Medulla oblongata (tissue), 1 donor: Measurements from ENCODE around the gene PTPRU.
A peak's percentile ranks its signal among the peaks of the same experiment; 100 is the strongest.

Experiments used
- DNase-seq: peaks from one replicate; pipeline ENCODE4 v3.0.0-alpha.2; 2015; ENCODE audit errors: extremely low spot score

The PTPRU gene

DNA sequence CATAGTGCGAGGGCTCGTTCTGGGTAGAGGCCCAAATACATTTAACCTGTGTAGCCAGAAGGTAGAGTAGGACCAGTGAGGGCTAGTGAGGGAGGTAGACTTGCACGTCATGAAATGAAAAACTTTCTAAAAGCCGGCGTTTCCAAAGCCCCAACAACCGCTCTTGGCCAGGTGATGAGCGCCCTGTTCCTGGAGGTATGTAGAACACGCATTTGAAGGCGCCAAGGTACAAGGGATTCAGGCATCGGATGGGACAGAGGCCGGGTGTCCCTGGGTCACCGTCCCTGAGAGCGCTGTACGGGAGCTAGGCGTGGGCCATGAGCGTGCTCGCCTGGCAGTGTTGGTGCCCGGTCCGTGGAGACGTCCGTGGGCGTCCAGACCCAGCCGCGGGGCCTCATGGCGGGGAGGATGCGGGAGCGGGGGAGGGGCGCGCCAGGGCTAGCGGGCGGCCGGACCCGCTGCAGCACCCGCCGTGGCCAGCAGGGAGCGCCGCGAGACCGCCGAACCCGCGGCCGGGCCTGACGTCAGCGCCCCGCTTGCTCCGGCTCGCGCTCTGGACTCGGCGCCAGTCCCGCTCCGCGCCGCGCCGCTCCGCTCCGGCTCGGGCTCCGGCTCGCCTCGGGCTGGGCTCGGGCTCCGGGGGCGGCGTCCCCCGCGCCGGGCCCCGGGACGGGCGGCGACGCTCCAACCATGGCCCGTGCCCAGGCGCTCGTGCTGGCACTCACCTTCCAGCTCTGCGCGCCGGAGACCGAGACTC, at the start of gene PTPRU:
PTPRU (plus strand) TSS at position 568 of the 757 bp plus-strand sequence; CDS start at position 691, 123 bp downstream.
- DNase-seq: peak; percentile 71

DNA sequence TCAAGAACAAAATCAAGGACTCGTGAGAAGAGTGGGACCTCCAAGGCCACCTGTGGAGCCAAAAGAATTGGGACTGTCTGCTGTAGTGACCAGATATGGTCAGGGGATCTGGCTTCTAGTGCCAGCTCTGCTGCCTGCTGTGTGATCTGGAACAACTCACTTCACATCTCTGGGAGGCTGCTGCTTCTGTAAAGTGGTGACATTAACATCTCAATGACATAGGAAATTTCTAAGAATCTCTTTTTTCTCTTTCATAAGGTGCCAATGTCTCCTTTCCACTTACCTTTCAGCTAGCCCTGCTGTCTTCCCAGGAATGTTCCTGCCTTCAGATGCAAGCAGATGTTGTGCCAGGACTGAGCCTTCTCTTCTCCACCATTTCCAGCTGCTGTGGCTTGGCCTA, 49.6 kb upstream of the PTPRU start:
- DNase-seq: no peak

DNA sequence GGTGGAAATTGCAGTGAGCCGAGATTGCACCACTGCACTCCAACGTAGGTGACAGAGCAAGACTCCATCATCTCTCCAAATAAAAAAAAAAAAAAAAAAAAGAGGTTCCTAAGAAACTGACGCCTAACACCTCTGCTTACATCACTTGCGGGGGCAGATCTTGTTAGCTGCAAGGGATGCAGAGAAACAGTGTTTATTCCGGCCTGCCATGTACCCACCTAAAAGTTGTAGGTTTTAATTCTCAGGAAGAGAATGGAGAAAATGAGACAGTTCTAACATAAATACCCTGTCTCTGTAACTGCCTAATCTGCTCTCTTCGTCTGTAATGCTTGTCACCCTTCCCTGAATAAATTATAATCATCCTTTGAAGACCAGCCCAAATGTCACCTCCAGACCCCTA, 45.6 kb upstream of the PTPRU start:
- DNase-seq: no peak

DNA sequence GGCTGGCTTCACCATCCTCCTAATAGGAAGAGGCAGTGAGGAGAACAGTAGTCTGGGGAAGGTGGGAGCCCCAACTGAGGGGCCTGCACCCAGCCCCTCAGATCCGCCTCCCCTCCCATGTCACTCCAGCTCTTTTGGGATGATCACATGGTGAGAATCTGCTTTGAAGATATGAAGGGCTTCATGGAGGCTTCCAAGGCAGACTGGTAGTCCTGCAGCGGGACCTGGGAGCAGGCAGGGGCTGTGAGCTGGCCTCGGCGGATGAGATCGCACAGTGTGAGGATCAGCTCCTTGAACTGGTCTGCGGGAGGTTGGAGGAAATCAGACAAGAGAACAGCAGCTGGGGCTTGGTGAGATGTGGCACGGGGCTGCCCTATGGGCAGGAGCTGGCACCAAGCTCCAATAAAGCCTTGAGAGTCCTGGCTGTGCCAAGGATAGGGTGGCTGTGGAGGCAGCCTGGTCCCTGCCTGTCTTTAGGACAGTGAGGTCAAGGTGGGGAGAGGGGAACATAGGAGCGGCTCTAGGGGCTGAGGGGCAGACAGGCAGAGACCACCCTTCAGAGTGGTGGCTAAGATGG, 42.4 kb upstream of the PTPRU start:
- DNase-seq: no peak

DNA sequence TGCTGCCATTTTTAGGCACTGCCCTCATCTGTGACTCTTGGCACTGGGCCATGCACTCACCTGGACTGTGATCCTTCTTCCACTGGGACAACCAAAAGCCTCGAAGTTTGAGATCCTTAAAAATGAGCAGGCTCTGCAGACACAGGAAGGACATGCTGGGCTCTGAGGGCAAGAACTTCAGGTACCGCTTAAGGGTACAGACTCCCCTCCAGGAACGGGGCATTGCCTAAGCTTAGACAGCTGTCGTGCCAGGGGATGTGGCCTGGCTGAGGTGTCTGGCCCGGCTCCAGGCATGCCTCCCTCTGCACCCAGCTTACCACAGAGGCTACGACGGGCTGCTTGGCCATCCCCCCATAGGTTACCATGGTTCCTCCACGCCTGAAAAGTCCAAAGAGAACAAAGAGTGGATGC, 40.4 kb upstream of the PTPRU start:
- DNase-seq: no peak

DNA sequence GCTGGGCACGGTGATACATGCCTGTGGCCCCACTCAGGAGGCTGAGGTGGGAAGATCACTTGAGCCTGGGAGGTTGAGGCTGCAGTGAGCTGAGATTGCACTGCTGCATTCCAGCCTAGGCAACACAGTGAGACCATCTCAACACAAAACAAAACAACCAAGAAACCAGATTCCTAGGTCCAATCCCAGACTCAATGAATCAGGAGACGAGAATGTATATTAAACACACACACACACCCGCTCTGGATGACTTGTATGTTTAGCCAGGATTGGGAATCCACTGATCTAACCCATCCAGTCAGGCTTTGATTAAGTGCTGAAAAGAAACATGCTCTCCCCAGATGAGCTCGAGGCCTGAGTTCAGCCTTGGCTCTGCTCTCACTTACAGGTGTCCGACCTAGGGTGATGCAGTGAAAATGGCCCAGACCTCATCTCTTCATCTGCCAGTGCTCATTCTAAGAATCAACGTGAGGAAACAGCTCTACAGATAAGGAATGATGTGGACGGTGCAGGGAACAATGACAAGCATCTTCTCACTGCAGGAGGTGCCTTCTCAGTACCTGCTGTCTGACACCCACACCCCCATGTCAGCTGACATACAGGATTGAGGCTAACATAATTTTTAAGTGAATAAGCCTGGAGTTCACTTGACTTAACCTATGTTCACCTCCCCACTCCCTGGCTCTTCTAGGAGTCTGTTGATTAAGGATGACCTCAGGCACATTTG, 39.3 kb upstream of the PTPRU start:
- DNase-seq: no peak

DNA sequence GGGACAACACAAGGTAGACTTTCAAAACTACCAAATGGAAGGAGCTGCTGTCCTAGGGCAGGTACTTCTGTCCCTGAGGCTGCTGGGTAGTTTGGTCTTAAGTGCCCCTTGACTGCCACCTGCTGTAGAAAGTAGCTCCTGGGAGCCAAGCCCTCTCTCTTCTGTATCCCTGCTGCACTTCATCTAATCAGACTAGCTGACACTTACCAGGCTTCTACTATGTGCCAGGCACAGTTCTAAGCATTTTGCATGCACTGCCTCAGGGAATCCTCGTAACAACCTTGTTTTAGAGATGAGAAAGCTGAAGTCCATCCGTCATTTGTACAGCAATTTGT, 38.8 kb upstream of the PTPRU start:
- no peak for DNase-seq

DNA sequence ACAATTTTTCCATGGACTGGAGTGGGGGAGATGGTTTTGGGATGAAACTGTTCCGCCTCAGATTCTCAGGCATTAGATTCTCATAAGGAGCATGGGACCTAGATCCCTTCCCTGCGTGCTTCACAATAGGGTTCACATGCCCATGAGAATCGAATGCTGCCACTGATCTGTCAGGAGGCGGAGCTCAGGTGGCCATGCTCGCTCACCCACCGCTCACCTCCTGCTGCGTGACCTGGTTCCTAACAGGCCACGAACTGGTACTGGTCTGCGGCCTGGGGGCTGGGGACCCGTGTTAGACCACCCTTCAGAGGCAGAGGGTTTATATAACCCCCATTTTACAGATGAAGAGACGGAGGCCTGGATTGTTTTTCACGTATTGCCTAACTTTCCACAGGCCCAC, 38.3 kb upstream of the PTPRU start:
- DNase-seq: no peak

DNA sequence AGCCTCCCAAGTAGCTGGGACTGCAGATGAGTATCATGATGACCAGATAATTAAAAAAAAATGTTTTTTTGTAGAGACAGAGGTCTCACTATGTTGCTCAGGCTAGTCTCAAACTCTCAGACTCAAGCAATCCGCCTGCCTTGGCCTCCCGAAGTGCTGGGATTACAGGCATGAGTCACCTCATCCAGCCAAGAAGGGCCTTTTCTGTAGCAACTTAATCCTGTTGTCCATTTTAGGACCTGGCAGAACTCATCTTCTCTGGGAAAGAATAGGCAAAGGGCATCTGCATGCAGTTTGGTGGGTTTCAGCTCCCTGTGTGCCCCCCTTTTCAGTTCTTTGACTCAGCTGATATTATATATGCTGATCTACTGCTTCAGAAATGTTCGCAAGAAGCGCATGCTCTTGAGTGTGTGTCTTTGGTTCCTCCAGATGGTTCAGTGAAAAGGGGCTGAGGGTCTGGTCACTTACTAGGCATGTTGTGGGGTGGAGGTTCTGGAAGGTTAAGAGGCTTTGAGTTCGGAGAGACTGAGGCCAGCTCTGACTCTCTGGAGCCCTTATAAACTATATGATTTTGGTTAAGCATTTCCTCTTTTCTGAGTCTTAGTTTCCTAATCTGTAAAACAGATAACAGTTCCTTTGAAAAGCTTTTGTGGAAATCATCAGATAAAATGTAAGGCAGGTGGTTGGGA, 35.3 kb upstream of the PTPRU start:
- DNase-seq: no peak

DNA sequence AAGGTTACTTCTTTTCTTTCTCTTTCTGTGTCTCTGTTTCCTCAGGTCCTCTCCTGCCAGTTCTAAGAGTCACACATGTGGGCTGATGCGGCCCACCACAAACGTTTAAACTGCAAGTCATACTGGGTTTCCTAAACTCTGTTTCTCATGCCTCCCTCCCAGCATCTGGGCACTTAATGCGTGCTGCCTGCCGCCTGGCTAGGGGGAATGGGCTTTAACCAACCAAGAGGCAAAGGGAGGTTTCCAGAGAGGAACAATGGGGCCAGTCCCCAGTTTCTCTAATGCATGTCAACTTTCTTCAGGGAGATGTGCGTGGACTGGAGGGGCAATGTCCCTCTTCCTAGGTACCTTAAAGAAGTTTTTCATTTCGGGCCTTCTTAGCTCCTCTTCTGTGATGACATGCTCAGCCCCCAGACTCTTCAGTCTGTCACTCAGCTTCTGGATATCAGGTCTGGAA, 34.7 kb upstream of the PTPRU start:
- DNase-seq: no peak

DNA sequence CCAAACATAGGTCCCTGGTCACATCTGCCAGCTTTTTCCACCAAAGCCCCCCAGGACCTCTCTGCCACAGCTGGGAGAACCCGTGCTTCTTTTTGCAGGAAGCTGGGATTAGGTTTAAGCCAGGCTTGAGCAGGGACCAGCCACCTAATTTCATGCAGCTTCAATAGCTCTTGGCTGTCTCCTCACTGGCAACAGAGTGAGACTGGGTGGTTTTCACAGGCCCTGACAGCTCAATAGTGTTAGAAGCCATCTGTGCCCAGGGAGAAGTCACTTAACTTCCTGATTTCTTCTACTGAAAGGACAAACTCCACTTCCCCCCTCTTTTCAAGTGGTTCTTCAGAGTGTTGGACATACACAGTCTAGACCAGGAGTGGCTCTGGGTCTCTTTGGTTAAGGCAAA, 34.3 kb upstream of the PTPRU start:
- peak; percentile 32 for DNase-seq

DNA sequence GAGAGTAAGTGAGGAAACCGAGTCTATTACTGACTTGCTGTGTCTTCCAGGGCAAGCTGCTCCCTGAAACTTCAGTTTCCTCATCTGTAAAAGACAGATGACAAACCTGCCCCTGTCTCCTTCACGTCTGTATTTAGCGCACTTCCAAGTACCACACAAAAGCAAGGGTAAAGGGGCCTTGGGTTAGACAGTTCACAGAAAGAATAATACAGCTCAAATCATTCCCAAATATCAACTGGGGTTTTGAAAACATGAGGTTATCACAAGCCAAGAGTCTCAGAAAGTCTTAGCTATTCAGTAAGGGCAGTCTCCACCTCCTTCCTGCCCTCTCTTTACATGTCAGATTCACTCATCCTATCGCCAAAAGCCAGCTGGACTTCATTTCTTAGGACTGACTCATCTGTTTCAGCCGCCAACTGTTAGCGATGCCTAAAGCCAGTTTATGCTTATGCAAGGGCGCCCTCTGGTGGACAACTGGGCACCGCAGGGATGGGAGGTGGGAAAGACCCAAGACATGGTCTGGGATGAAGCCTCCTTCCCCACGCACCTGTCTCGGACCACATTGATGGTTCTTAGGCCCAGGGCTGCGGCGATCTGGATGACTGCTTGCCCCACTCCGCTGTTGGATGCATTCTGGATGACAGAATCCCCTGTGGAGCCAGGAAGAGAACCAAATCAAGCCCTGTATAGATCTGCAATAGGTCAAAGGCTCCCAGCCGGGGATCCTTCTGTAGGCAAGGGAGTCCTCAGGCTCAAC, 33.6 kb upstream of the PTPRU start:
- DNase-seq: peak; percentile 97

DNA sequence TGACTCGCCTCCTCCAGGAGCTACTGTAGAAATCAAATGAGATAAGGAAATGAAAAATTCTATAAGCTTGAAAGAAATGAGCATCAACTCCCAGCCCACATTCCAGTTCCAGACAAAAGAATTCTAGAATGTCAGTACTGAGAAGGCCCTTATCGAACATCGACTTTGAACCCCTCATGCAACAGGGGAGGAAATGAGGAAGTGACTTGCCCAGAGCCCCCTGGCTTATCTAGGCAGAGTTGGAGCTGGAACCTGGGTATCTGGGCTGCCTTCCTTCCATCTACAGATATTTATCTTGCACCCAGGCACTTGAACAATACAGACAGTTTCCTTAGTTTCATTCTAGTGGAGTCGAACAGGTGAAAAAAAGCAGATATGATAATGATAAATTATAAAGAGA, 27.9 kb upstream of the PTPRU start:
- DNase-seq: no peak

DNA sequence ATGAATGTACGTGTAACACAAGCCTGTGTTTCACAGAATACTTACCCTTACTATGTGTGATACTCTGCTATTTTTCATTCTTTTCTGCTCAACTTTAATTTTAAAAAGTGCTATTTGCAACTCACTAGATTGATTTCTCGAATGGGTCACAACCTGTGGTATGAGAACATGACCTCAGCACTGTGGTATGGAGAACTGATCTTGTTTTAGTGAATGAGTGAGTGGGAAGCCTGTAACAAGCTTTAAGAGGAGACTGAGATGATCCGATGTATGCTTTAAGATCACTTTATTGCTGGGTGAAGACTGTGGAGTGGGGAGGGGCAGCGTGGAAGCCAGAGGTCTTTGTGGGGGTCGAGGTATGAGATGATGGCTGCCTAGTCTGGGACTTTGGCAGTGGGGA, 27.1 kb upstream of the PTPRU start:
- DNase-seq: no peak

DNA sequence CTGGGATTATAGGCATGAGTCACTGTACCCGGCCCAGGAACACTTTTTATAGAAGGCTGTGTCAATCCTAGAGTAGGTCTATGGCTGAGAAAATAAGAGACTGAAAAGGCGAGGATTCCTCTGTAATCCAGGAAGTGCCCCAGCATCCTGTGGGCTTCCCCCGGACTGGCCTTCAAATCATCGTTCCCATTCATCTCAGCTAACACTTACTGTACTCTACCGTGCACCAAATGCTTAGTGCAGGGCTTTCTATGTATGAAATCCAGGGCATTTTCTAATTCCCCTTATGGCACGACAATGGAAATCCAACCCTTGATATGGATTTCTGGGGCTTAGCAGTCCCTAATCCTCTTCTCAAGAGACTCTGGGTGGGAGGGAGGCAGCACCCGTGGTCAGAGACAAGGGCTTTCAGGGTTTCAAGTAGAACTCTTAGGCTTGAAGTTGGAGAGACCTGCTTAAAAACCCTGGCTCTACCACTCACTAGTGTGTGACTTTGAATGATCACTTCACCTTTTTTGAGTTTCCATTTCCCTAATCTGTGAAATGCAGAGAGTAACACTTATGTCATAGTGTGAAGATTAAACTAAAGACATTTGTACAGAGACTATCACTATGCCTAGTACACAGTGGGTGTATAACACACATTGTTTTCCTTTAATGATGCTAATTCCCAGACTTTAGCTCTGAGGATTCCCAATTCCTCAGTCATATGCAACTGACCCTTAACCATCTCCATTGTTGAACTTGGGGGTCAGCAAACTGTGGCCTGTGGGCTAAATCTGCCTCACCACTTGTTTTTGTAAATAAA, 25.8 kb upstream of the PTPRU start:
- DNase-seq: no peak

DNA sequence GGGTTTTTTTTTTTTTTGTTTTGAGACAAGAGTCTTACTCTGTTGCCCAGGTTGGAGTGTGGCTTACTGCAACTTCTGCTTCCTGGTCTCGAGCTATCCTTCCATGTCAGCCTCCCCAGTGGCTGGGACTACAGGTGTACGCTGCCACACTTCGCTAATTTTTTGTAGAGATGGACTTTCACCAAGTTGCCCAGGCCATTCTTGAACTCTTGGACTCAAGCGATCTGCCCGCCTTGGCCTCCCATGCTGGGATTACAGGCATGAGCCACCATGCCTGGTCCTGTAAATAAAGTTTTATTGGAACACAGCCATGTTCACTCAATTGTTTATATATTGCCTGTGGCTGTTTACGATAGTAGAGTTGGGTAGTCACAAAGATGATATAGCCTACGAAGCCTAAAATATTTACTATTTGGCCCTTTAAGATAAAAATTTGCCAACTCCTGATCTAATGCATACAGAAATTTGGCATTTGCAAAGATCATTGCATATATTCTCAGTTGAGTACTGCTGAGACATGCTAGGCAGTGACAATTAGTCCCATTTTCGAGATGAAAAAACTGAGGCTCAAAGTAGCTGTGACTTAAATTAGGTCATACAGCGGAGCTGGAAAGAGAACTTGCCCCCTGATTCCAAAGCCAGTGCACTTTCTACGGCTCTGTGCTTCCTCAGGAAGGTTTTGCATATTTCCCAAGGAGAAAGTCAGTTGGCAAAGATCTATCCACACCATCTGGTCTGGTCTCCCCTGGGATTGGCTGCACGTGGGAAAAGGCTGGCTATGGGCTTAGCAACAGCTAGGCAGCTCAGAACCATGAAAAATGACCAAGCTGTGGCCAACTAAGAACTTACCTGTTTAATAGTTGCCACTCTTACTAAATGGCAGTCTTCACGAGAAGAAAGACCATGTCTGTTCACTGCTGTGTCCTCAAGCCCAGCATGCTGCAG, 25.0 kb upstream of the PTPRU start:
- DNase-seq: no peak

DNA sequence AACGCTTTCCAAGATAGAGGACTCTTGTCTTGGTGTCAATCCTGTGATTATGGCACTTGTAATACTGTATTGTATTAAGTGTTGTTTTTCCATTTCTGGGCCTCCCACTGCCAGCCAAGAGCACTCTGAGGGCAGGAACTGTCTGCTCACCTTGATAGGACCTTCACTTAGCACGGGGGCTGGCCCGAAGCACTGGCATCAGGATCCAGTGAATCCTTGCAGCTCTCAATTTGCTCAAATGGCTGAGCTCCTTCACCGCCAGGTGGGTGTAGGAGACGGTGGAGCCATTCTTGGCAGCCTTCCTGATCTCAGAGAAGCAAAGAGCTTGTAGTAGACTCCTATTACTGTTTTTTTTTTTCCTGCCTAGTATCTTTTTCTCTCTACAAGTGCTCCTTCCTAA, 23.3 kb upstream of the PTPRU start:
- no peak for DNase-seq

DNA sequence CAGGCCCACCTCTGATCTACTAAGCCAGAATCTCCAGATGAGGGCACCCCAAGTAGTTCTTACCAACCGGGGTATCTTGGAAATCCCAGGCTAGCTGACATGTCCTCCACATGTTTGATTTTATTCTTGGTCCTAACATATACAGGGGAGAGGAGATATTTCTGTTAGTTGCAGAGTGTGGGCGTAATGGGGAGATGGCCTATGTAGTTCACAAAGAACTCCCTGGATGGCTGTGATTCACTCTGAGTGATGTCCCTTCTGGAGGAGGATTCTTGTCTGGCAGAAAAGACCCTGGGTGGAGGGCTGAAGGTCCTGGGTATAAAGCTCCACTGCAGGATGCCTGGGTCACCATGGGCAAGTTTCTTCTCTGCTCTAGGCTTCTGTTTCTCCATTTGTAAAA, 18.7 kb upstream of the PTPRU start:
- no peak for DNase-seq

DNA sequence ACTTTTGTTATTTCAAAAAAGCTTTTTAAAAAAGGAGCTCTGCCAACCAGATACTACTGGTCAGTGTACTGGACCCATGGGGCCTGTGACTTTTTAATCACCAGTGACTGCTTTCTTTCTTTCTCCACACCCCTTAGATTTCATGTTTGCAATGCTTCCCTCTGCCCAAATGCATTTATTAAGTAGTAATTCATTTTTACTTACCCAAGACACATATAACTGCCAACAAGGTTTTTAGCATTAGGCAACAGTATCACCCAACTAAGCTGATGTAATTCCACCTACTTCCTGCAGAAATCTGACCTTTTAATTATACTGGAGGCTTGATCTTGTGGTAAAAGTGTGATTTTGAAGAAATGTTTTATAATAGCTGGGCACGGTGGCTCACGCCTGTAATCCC, 18.1 kb upstream of the PTPRU start:
- DNase-seq: no peak

DNA sequence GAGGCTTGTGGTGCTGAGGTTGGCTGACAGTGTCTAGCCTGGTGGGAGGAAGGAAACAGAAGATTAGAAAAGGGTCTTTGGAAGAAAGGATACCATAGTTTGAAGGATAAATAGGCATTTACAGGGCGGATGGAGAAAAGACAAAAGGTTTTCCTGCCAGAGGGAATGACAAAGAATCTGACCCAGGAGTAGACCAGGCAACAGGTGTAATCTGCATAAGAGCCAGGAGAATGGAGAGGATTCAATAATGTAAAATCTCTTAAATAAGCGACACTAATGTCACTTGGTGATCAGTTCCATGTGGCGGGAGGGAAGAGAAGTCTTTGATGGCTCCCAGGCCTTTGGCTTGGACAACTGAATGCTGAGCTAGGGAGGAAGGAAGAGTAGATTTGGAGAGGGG, 15.0 kb upstream of the PTPRU start:
- DNase-seq: no peak
